Vagina (tissue), 2 donors: Measurements from ENCODE around the gene RIIAD1. TPM values are rescaled to one million over a fixed set of nuclear protein-coding genes. Genes with fewer than 3 reads are reported as not detected.

Experiments
- DNase-seq, 2 donors: peaks; one replicate each; pipeline ENCODE4 v3.0.0-alpha.2; 2017; ENCODE audit errors: extremely low spot score in 2 of 2
- H3K27ac ChIP-seq: fragments of 200-600 bp; sonication (generic); one replicate; pipeline ENCODE4 v1.5.1; 2019
- H3K27me3 ChIP-seq: fragments of 200-600 bp; sonication (generic); one replicate; pipeline ENCODE4 v1.5.1; 2019
- H3K36me3 ChIP-seq, 2 donors: fragments of 200-600 bp; sonication (generic); one replicate each; pipeline ENCODE4 v1.5.1; 2017 to 2019
- H3K4me1 ChIP-seq: fragments of 200-600 bp; sonication (generic); one replicate; pipeline ENCODE4 v1.5.1; 2019
- H3K4me3 ChIP-seq, 2 donors: fragments of 200-600 bp; sonication (generic); 1 replicate in 1 of 2; 2 replicates in 1 of 2; pipeline ENCODE4 v1.5.1; 2016 to 2019
- H3K9me3 ChIP-seq: fragments of 200-600 bp; sonication (generic); one replicate; pipeline ENCODE4 v1.5.1; 2019
- POLR2A ChIP-seq, 2 donors: fragments of 450-650 bp; IDR thresholded peaks; one replicate each; pipeline ENCODE4 v1.6.1; 2017; ENCODE audit warnings: antibody characterized with exemption in 2 of 2, mild to moderate bottlenecking in 2 of 2, moderate library complexity in 2 of 2
- POLR2AphosphoS5 ChIP-seq, 2 donors: sonication (generic); formaldehyde crosslinking; IDR thresholded peaks; one replicate each; pipeline ENCODE4 v1.9.0; 2017; ENCODE audit warnings: antibody characterized with exemption in 2 of 2, mild to moderate bottlenecking in 2 of 2, low read depth in 1 of 2; ENCODE audit not compliant: insufficient read depth in 1 of 2
- intact Hi-C: fragments of 100-400 bp; cut with DNase I; formaldehyde crosslinking; loops from one replicate; pipeline ENCODE4 v1.15.1; 2023
- total RNA-seq: library from RNA; depleted of rRNA; stranded (reverse); fragments of >200 nt; gene quantifications from one replicate; pipeline ENCODE4 v1.2.3, GENCODE V29; 2016
- TF ChIP-seq, protein P1 (sequence below), 3 experiments: fragments of 450-650 bp in 2 of 3; fragments of 200-600 bp in 1 of 3; sonication (generic) in 1 of 3; IDR thresholded peaks; one replicate each; pipeline ENCODE4 v1.5.1; 2017 to 2019; ENCODE audit warnings: antibody characterized with exemption in 3 of 3, mild to moderate bottlenecking in 2 of 3, moderate library complexity in 2 of 3

RIIAD1 gene
- total RNA-seq, 1 donor from 2014 or later = not detected

DNA sequence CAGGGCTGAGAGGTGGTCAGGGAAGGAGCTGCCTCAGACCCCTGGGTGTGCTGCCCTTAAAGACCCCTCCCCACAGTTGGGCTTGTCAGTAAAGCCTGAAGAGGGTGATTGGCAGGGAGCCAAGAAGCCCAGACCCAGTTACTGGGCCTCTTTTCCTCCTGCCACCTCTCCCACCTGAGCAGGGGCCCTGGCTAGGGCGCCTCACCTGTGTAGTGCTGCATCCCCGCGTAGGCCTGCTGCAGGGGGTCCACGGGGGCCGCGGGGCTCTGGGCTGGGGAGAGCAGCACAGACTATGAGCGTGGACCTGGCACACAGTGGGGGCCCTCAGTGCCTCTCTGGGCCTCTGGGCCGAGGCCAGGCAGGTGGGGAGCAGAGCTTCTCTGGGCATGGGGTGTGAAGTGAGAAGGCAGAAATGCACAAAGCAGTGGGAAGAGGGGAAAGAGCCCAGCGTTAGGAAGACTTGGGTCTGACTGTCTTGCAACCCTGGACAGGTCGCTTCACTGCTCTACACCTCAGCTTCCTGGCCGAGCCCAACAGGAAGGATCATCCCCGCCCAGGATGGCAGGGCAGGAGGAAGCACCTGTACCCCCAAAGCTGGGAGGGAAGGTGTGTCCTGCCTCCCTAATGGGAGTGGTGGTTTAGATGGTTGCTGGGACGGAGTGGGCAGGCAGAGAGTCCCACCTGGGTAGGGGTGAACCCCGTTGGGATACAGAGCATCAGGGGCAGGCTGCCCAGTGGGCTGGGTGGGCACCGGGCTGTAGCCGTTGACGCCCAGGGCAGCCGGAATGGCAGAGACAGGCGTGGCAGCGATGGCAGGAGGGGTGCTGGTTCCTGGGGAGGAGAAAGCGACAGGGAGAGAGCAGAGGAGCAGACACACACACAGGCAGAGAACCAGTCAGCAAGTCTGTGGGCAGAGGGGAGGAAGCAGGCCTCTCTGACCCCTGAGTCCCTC is 14.6 kb upstream of the RIIAD1 start:
- Histone ChIP-seq H3K27ac (no peak overlapping the region), H3K36me3 (peaks cover 0 to under 1% of the 10 kb centered on the region in 2 donors), H3K9me3 (no peaks in the 10 kb centered on the region), H3K4me1 (no peaks in the 10 kb centered on the region), H3K27me3 (no peaks in the 10 kb centered on the region), H3K4me3 (no peak overlapping the region)
- TF ChIP-seq POLR2A (IDR thresholded peaks at IDR 0.05) = no peak
- TF ChIP-seq, protein P1, sequence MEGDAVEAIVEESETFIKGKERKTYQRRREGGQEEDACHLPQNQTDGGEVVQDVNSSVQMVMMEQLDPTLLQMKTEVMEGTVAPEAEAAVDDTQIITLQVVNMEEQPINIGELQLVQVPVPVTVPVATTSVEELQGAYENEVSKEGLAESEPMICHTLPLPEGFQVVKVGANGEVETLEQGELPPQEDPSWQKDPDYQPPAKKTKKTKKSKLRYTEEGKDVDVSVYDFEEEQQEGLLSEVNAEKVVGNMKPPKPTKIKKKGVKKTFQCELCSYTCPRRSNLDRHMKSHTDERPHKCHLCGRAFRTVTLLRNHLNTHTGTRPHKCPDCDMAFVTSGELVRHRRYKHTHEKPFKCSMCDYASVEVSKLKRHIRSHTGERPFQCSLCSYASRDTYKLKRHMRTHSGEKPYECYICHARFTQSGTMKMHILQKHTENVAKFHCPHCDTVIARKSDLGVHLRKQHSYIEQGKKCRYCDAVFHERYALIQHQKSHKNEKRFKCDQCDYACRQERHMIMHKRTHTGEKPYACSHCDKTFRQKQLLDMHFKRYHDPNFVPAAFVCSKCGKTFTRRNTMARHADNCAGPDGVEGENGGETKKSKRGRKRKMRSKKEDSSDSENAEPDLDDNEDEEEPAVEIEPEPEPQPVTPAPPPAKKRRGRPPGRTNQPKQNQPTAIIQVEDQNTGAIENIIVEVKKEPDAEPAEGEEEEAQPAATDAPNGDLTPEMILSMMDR (IDR thresholded peaks at IDR 0.05) = no peak
- no peak for TF ChIP-seq POLR2AphosphoS5 (IDR thresholded peaks at IDR 0.05; ENCODE audit: insufficient read depth in 1 of 2, low read depth in 1 of 2)
- intact Hi-C loops = no loop called here
- DNase-seq = no peak

DNA sequence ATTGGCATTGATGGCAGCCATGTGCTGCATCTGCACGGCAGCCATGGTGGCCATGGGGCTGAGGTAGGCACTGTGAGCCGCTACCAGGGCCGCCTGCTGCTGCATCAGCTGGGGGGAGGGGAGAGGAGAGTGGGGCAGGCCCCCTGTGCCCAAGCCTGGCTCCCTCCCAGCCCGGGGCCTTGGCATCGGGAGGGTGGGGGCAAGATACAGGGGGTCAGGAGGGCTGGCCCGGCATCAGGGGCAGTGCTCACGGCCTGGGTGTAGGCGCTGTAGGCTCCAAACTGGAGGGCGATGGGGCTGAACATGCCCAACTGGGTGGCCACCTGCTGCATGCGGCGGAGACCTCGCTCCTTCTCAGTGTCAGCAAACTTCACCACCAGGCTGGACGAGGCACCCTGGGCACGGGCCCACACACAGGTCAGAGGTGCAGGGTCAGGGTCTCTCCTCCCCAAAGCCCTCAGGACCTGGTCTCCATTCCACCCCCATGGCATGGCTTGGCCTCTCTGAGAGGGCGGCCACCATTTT is 13.7 kb upstream of the RIIAD1 start:
- DNase-seq = no peak
- Histone ChIP-seq H3K36me3 (no peaks in the 10 kb centered on the region), H3K27ac (no peak overlapping the region), H3K27me3 (no peaks in the 10 kb centered on the region), H3K4me3 (no peak overlapping the region), H3K9me3 (no peaks in the 10 kb centered on the region), H3K4me1 (no peaks in the 10 kb centered on the region)
- intact Hi-C loops = no loop called here
- TF ChIP-seq, protein P1 (IDR thresholded peaks at IDR 0.05) = no peak
- TF ChIP-seq POLR2AphosphoS5 (IDR thresholded peaks at IDR 0.05; ENCODE audit: insufficient read depth in 1 of 2, low read depth in 1 of 2) (no peak), POLR2A (IDR thresholded peaks at IDR 0.05) (no peak)

DNA sequence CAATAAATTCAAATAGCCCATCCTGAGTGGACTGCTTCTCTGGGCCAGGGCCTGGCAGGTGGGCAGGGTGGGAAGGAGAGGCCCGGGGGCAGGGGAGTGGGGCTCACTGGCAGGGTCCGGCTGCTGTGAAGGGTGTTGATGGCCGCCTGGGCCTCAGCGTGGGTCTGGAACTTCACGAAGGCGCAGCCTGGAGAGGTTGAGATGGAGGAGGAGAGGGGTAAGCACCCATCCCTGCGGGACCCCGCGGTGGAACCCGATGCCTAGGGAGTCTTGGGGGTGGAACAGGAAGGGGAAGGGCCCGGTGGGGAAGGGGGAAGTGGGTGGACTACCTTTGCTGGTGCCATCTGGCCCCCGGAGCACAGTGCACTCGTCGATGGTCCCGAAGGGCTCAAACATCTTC is 12.4 kb upstream of the RIIAD1 start:
- no peak for TF ChIP-seq POLR2A (IDR thresholded peaks at IDR 0.05)
- DNase-seq = no peak
- no peak overlapping the region for H3K27ac ChIP-seq
- no peaks in the 10 kb centered on the region for H3K4me1 ChIP-seq
- H3K36me3 ChIP-seq = no peaks in the 10 kb centered on the region
- intact Hi-C loops = no loop called here
- H3K9me3 ChIP-seq = no peaks in the 10 kb centered on the region
- no peaks in the 10 kb centered on the region for H3K27me3 ChIP-seq
- H3K4me3 ChIP-seq = no peak overlapping the region

- H3K27ac ChIP-seq = no peak overlapping the region
- no peaks in the 10 kb centered on the region for H3K27me3 ChIP-seq
- H3K36me3 ChIP-seq = no peaks in the 10 kb centered on the region
- no peaks in the 10 kb centered on the region for H3K4me1 ChIP-seq
- H3K4me3 ChIP-seq = no peak overlapping the region
- no peaks in the 10 kb centered on the region for H3K9me3 ChIP-seq
- TF ChIP-seq, protein P1 (IDR thresholded peaks at IDR 0.05) = no peak
- TF ChIP-seq POLR2A (IDR thresholded peaks at IDR 0.05) (no peak), POLR2AphosphoS5 (IDR thresholded peaks at IDR 0.05; ENCODE audit: insufficient read depth in 1 of 2, low read depth in 1 of 2) (no peak)
- intact Hi-C loops = no loop called here
- no peak for DNase-seq
These were observed 11.0 kb upstream of the RIIAD1 start for GRCh38 chr1:151710187-151710840.

DNA sequence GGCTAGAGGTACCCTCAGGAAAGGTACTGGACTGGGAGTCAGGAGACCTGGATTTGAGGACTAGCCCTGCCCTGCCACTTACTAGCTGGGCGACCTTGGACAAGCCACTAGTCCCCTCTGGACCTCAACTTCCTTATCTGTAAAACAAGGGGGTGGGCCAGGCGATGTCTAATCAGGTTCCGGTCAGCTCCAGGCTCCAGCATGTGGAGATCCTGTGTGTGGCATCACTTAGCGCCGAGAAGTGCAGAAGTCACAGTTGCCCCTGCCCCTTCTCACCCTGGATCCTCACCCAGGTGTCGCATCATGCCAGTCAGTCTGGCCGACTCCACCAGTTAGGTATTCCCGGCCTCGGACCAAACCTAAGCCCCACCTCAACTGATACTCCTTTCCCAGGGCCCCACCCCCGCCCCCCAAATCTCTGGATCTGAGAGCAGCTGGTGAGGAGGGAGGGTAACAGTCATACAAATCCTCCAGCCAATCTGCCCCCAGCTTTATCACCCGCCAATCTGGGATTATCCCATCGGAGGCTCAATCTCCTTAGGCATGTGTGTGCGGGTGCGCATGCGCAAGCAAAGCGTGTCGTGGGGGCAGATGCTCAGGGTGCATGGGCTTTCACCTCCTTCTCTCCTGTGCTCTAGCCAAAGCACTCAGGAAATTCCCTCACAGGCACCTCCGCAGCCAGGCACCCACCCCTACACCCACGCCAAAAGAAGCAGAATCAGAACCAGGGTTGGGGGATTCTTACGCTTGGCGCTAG is 10.1 kb upstream of the RIIAD1 start:
- no peak for DNase-seq
- H3K4me3 ChIP-seq = no peak overlapping the region
- intact Hi-C loops = no loop called here
- TF ChIP-seq POLR2AphosphoS5 (IDR thresholded peaks at IDR 0.05; ENCODE audit: insufficient read depth in 1 of 2, low read depth in 1 of 2) (no peak), POLR2A (IDR thresholded peaks at IDR 0.05) (no peak)
- TF ChIP-seq, protein P1 (IDR thresholded peaks at IDR 0.05) = no peak
- H3K4me1 ChIP-seq = peaks cover under 1% of the 10 kb centered on the region
- no peaks in the 10 kb centered on the region for H3K27me3 ChIP-seq
- H3K27ac ChIP-seq = no peak overlapping the region
- no peaks in the 10 kb centered on the region for H3K9me3 ChIP-seq
- no peaks in the 10 kb centered on the region for H3K36me3 ChIP-seq
